Measurements from ENCODE around the gene TOX2. TPM values are rescaled to one million over a fixed set of nuclear protein-coding genes. Genes with fewer than 3 reads are reported as not detected.

Gene TOX2
- total RNA-seq, 2 donors from 2014 or later, result 8.8 to 52.8 TPM

- Histone ChIP-seq H3K4me1 (replicated peaks) (no peaks in the 10 kb centered on the region), H3K27me3 (replicated peaks; ENCODE audit: insufficient read depth) (no peaks in the 10 kb centered on the region), H3K9me3 (no peaks in the 10 kb centered on the region), H3K4me3 (no peak overlapping the region), H3K27ac (no peak overlapping the region), H3K36me3 (no peaks in the 10 kb centered on the region)
- intact Hi-C loops (cut with DNase I), result no loop called here
- TF ChIP-seq POLR2A (IDR thresholded peaks at IDR 0.05), result no peak
- no peak for TF ChIP-seq POLR2AphosphoS5 (IDR thresholded peaks at IDR 0.05)
- TF ChIP-seq CTCF (IDR thresholded peaks at IDR 0.05), result no peak
- DNase-seq (ENCODE audit: low spot score), result no peak
- 88% methylated on average over 3 of the region's 3 CpGs for WGBS
Measured at GRCh38 chr20:43901296-43901695, 13.4 kb upstream of the TOX2 start.

GRCh38 chr20:43903953-43904826 is 10.5 kb upstream of the TOX2 start:
- H3K36me3 ChIP-seq, result no peaks in the 10 kb centered on the region
- no peak overlapping the region for H3K4me3 ChIP-seq
- no peak overlapping the region for H3K27ac ChIP-seq
- WGBS, result 48% methylated on average over 14 of the region's 14 CpGs
- no peaks in the 10 kb centered on the region for H3K27me3 ChIP-seq (replicated peaks; ENCODE audit: insufficient read depth)
- no peaks in the 10 kb centered on the region for H3K4me1 ChIP-seq (replicated peaks)
- intact Hi-C loops (cut with DNase I), result no loop called here
- no peaks in the 10 kb centered on the region for H3K9me3 ChIP-seq
- TF ChIP-seq POLR2AphosphoS5 (IDR thresholded peaks at IDR 0.05) (no peak), CTCF (IDR thresholded peaks at IDR 0.05) (no peak), POLR2A (IDR thresholded peaks at IDR 0.05) (no peak)
- DNase-seq (ENCODE audit: low spot score), result no peak

DNA sequence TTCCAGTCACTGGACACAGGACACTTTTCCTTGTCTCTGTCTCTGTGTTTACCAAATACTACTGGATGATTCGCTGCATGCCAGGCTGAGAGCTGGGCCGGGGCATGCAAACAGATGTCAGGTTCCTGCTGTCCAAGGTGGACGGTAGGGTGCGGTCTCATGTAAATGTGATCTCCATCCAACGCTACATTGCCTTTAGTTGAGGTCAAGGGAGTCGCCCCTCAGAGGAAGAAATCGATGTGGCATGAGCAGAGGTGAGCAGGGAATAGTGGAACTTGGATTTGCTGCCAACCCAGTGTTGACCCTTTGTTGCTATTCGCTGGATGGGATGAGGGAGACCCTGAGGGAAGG is 9.8 kb upstream of the TOX2 start:
- no peaks in the 10 kb centered on the region for H3K36me3 ChIP-seq
- H3K27ac ChIP-seq, result no peak overlapping the region
- no peaks in the 10 kb centered on the region for H3K4me1 ChIP-seq (replicated peaks)
- H3K27me3 ChIP-seq (replicated peaks; ENCODE audit: insufficient read depth), result no peaks in the 10 kb centered on the region
- intact Hi-C loops (cut with DNase I), result no loop called here
- no peak for TF ChIP-seq CTCF (IDR thresholded peaks at IDR 0.05)
- no peak for TF ChIP-seq POLR2A (IDR thresholded peaks at IDR 0.05)
- TF ChIP-seq POLR2AphosphoS5 (IDR thresholded peaks at IDR 0.05), result no peak
- H3K4me3 ChIP-seq, result no peak overlapping the region
- no peak for DNase-seq (ENCODE audit: low spot score)
- WGBS, result 54% methylated on average over 8 of the region's 8 CpGs
- no peaks in the 10 kb centered on the region for H3K9me3 ChIP-seq

- intact Hi-C loops (cut with DNase I), result no loop called here
- no peak for TF ChIP-seq CTCF (IDR thresholded peaks at IDR 0.05)
- no peak for TF ChIP-seq POLR2AphosphoS5 (IDR thresholded peaks at IDR 0.05)
- TF ChIP-seq POLR2A (IDR thresholded peaks at IDR 0.05), result no peak
- DNase-seq (ENCODE audit: low spot score), result no peak
- no peak overlapping the region for H3K4me3 ChIP-seq
- no peaks in the 10 kb centered on the region for H3K9me3 ChIP-seq
- 100% methylated on average over 2 of the region's 2 CpGs for WGBS
- H3K4me1 ChIP-seq (replicated peaks), result no peaks in the 10 kb centered on the region
- no peaks in the 10 kb centered on the region for H3K27me3 ChIP-seq (replicated peaks; ENCODE audit: insufficient read depth)
- H3K36me3 ChIP-seq, result no peaks in the 10 kb centered on the region
- no peak overlapping the region for H3K27ac ChIP-seq
Measured at GRCh38 chr20:43906505-43907034, 8.1 kb upstream of the TOX2 start.

GRCh38 chr20:43909211-43909610 is 5.4 kb upstream of the TOX2 start:
- DNase-seq (ENCODE audit: low spot score), result no peak
- intact Hi-C loops (cut with DNase I), result no loop called here
- TF ChIP-seq POLR2A (IDR thresholded peaks at IDR 0.05), result no peak
- no peak for TF ChIP-seq POLR2AphosphoS5 (IDR thresholded peaks at IDR 0.05)
- TF ChIP-seq CTCF (IDR thresholded peaks at IDR 0.05), result no peak
- H3K36me3 ChIP-seq, result no peaks in the 10 kb centered on the region
- H3K9me3 ChIP-seq, result no peaks in the 10 kb centered on the region
- H3K27me3 ChIP-seq (replicated peaks; ENCODE audit: insufficient read depth), result no peaks in the 10 kb centered on the region
- H3K4me1 ChIP-seq (replicated peaks), result no peaks in the 10 kb centered on the region
- 93% methylated on average over 3 of the region's 3 CpGs for WGBS
- no peak overlapping the region for H3K27ac ChIP-seq
- no peak overlapping the region for H3K4me3 ChIP-seq

Data from prostate gland (tissue), 2 donors.